Endothelial cell of umbilical vein (primary cell): ENCODE measurements around the gene ETFA. TPM values are rescaled to one million over a fixed set of nuclear protein-coding genes. Genes with fewer than 3 reads are reported as not detected.

Experiments used
- BruUV-seq: library from RNA; stranded (reverse); fragments of 400-500 nt; replicated peaks from 2 replicates; lab custom pipeline; 2021; lab: Mats Ljungman, UMichigan
- CTCF ChIA-PET: fragments of 300-600, 350-600 bp; sonication (Branson Sonifier 250); formaldehyde crosslinking; loops from one replicate; lab custom pipeline; 2021; ENCODE audit warnings: antibody characterized with exemption, inconsistent platforms; lab: Charles Lee
- POLR2A ChIA-PET: fragments of 300-600, 350-600 bp; sonication (Branson Sonifier 250); formaldehyde crosslinking; loops from one replicate; lab custom pipeline; 2021; ENCODE audit warnings: antibody characterized with exemption, inconsistent platforms; lab: Charles Lee
- DNase-seq: peaks from one replicate; pipeline ENCODE4 v3.0.0-alpha.2; 2011; ENCODE audit warnings: low read depth, low spot score
- FAIRE-seq: peaks from 2 replicates; lab custom pipeline; 2011; peaks lifted over from hg19 to GRCh38; lab: Jason Lieb, UNC
- H2AFZ ChIP-seq: 2 replicates; pipeline ENCODE4 v1.6.0; 2012; ENCODE audit warnings: low read depth, low read length, control low read depth, inconsistent platforms
- H3K27ac ChIP-seq: 2 replicates; pipeline ENCODE4 v1.5.1; 2011; ENCODE audit warnings: low read depth, mild to moderate bottlenecking, control low read depth, low read length, moderate library complexity; ENCODE audit not compliant: insufficient read depth
- H3K27me3 ChIP-seq, 2 experiments: 2 replicates each; pipeline versions ENCODE4 v1.6.0 to v1.6.1; 2011; ENCODE audit warnings: low read length in 2 of 2, mixed read lengths in 1 of 2; ENCODE audit not compliant: control insufficient read depth in 2 of 2, insufficient read depth in 2 of 2
- H3K36me3 ChIP-seq, 2 experiments: 2 replicates in 1 of 2; 3 replicates in 1 of 2; pipeline ENCODE4 v1.5.1; 2011; ENCODE audit warnings: low read length in 2 of 2, mild to moderate bottlenecking in 1 of 2, moderate library complexity in 1 of 2; ENCODE audit not compliant: control insufficient read depth in 2 of 2, insufficient read depth in 2 of 2; ENCODE audit errors: extremely low read depth in 1 of 2
- H3K4me1 ChIP-seq: 3 replicates; pipeline ENCODE4 v1.5.1; 2011; ENCODE audit warnings: mild to moderate bottlenecking, low read length; ENCODE audit not compliant: control insufficient read depth, insufficient read depth; ENCODE audit errors: extremely low read depth
- H3K4me2 ChIP-seq: 2 replicates; pipeline ENCODE4 v1.6.1; 2011; ENCODE audit warnings: low read length, control low read depth, mixed read lengths; ENCODE audit not compliant: insufficient read depth
- H3K4me3 ChIP-seq, 3 experiments: fragments of 200-600 bp in 1 of 3; sonication (generic), shearing (Covaris generic) in 1 of 3; replicated peaks in 1 of 3; 2 replicates each; pipeline ENCODE4 v1.5.1; 2011 to 2016; ENCODE audit warnings: control low read depth in 3 of 3, low read length in 3 of 3, mild to moderate bottlenecking in 2 of 3, inconsistent platforms in 1 of 3, low read depth in 1 of 3, moderate library complexity in 1 of 3; ENCODE audit not compliant: insufficient read depth in 1 of 3
- H3K79me2 ChIP-seq: 2 replicates; pipeline ENCODE4 v1.6.0; 2012; ENCODE audit warnings: low read length, inconsistent platforms; ENCODE audit not compliant: control insufficient read depth, insufficient read depth
- H3K9ac ChIP-seq: replicated peaks from 2 replicates; pipeline ENCODE3; 2011; ENCODE audit warnings: low read length, control low read depth; ENCODE audit not compliant: insufficient read depth; ENCODE audit errors: extremely low read depth
- H3K9me1 ChIP-seq: replicated peaks from 3 replicates; pipeline ENCODE4 v1.6.0; 2011; ENCODE audit warnings: mild to moderate bottlenecking, low read length; ENCODE audit not compliant: control insufficient read depth, insufficient read depth; ENCODE audit errors: extremely low read depth
- H3K9me3 ChIP-seq: replicated peaks from 2 replicates; pipeline ENCODE4 v1.5.1; 2012; ENCODE audit warnings: low read length, inconsistent platforms; ENCODE audit not compliant: control insufficient read depth, insufficient read depth
- H4K20me1 ChIP-seq: replicated peaks from 2 replicates; pipeline ENCODE3; 2011; ENCODE audit warnings: mild to moderate bottlenecking, low read length; ENCODE audit not compliant: control insufficient read depth, insufficient read depth; ENCODE audit errors: extremely low read depth
- EZH2 ChIP-seq: IDR thresholded peaks from 2 replicates; pipeline ENCODE4 v1.6.1; 2012; ENCODE audit warnings: borderline replicate concordance, low read depth, mild to moderate bottlenecking, moderate library complexity, low read length, inconsistent platforms; ENCODE audit not compliant: severe bottlenecking
- FOS ChIP-seq: IDR thresholded peaks from 2 replicates; pipeline ENCODE4 v1.6.1; 2011; ENCODE audit warnings: mild to moderate bottlenecking, low read length, moderate library complexity, borderline replicate concordance; ENCODE audit not compliant: insufficient read depth
- GATA2 ChIP-seq: IDR thresholded peaks from 2 replicates; pipeline ENCODE4 v1.7.0; 2011; ENCODE audit warnings: low read depth, mild to moderate bottlenecking, moderate library complexity, mixed read lengths, low read length; ENCODE audit not compliant: insufficient read length, insufficient read depth
- JUN ChIP-seq: IDR thresholded peaks from 2 replicates; pipeline ENCODE4 v1.6.1; 2011; ENCODE audit warnings: borderline replicate concordance, low read depth; ENCODE audit not compliant: insufficient read length, insufficient read depth
- MAX ChIP-seq: IDR thresholded peaks from 2 replicates; pipeline ENCODE4 v1.6.1; 2011; ENCODE audit not compliant: insufficient read depth, insufficient read length
- MYC ChIP-seq: IDR thresholded peaks from one replicate; pipeline ENCODE4 v1.6.1; 2011; ENCODE audit warnings: mild to moderate bottlenecking, low read depth, low read length
- POLR2A ChIP-seq: IDR thresholded peaks from 2 replicates; pipeline ENCODE4 v1.6.1; 2012; ENCODE audit warnings: low read depth, mild to moderate bottlenecking, control low read depth, low read length
- POLR2AphosphoS5 ChIP-seq: IDR thresholded peaks from 2 replicates; pipeline ENCODE4 v1.6.1; 2012; ENCODE audit warnings: low read depth, mild to moderate bottlenecking, control low read depth, low read length, moderate library complexity; ENCODE audit not compliant: insufficient read depth
- dilution Hi-C: fragments of 300-500 bp; cut with MboI; formaldehyde crosslinking; loops from one replicate; pipeline ENCODE4 v1.15.0; 2019; ENCODE audit warnings: low sequenced_read_pairs; ENCODE audit not compliant: extremely low pct_ligation_motif_present
- intact Hi-C: fragments of 100-400 bp; cut with micrococcal nuclease; formaldehyde crosslinking; loops from one replicate; pipeline ENCODE4 v1.10.0; 2022
- polyA plus RNA-seq, 4 experiments: library from polyadenylated mRNA; depleted of rRNA in 3 of 4; stranded (reverse) in 3 of 4; unstranded in 1 of 4; fragments of >200 nt; gene quantifications; 2 replicates each; pipeline versions ENCODE4 v1.2.1 to v1.2.3, GENCODE V29; 2011 to 2012; ENCODE audit warnings: missing spikeins in 1 of 4
- total RNA-seq: library from RNA; stranded (reverse); gene quantifications from 2 replicates; pipeline ENCODE4 v1.2.3, GENCODE V29; 2021
- TF ChIP-seq, protein P1 (sequence below), 2 donors: IDR thresholded peaks; 1 replicate in 1 of 2; 2 replicates in 1 of 2; pipeline ENCODE4 v1.5.1; 2011; ENCODE audit warnings: low read length in 2 of 2, mild to moderate bottlenecking in 2 of 2, moderate library complexity in 2 of 2, control low read depth in 1 of 2, inconsistent platforms in 1 of 2, low read depth in 1 of 2; ENCODE audit not compliant: insufficient read depth in 1 of 2; ENCODE audit errors: extremely low read depth in 1 of 2

The ETFA gene
- total and polyA plus RNA-seq, 2 donors (not counting 3 experiments of a cell fraction or from before 2014, with no cell fraction given): 102 to 116 TPM

- Histone ChIP-seq H3K9me1 (no peaks in the 10 kb centered on the region), H4K20me1 (no peaks in the 10 kb centered on the region), H2AFZ (no peak overlapping the region), H3K4me3 (no peak overlapping the region), H3K79me2 (no peaks in the 10 kb centered on the region), H3K9me3 (no peaks in the 10 kb centered on the region), H3K4me2 (no peak overlapping the region), H3K9ac (no peak overlapping the region), H3K36me3 (peaks cover 0 to 2% of the 10 kb centered on the region in 2 experiments), H3K27ac (no peak overlapping the region), H3K27me3 (no peaks in the 10 kb centered on the region), H3K4me1 (no peaks in the 10 kb centered on the region)
- dilution Hi-C loops: no loop called here
- intact Hi-C loops: loop anchor here (5.0 to 10.0 kb wide), 2 partner anchors 48 to 76 kb away; partner anchors contain the start of gene ETFA
- BruUV-seq: no TSS peak
- DNase-seq (no peak), FAIRE-seq (no peak)
- POLR2A ChIA-PET: no interaction called here
- CTCF ChIA-PET: interaction anchor here (0.8 to 5.9 kb wide), 11 partner anchors 11 to 630 kb away, joined by 3 to 65 read pairs (median 6); no protein-coding TSS in a partner anchor
- no peak for TF ChIP-seq POLR2A
- no peak for TF ChIP-seq JUN
- TF ChIP-seq EZH2: no peak
- no peak for TF ChIP-seq MYC
- TF ChIP-seq MAX: no peak
- TF ChIP-seq, protein P1, sequence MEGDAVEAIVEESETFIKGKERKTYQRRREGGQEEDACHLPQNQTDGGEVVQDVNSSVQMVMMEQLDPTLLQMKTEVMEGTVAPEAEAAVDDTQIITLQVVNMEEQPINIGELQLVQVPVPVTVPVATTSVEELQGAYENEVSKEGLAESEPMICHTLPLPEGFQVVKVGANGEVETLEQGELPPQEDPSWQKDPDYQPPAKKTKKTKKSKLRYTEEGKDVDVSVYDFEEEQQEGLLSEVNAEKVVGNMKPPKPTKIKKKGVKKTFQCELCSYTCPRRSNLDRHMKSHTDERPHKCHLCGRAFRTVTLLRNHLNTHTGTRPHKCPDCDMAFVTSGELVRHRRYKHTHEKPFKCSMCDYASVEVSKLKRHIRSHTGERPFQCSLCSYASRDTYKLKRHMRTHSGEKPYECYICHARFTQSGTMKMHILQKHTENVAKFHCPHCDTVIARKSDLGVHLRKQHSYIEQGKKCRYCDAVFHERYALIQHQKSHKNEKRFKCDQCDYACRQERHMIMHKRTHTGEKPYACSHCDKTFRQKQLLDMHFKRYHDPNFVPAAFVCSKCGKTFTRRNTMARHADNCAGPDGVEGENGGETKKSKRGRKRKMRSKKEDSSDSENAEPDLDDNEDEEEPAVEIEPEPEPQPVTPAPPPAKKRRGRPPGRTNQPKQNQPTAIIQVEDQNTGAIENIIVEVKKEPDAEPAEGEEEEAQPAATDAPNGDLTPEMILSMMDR (IDR thresholded peaks at IDR 0.05; ENCODE audit: extremely low read depth in 1 of 2, insufficient read depth in 1 of 2, low read depth in 1 of 2, low read length in 2 of 2): no peak
- no peak for TF ChIP-seq FOS
- no peak for TF ChIP-seq GATA2
- TF ChIP-seq POLR2AphosphoS5: no peak
Observed at GRCh38 chr15:76236350-76236749, 74.9 kb downstream of the ETFA start.
